Measurements from ENCODE around the gene CFAP410. TPM values are rescaled to one million over a fixed set of nuclear protein-coding genes. Genes with fewer than 3 reads are reported as not detected.

CFAP410 gene
- total and polyA plus RNA-seq, 2 of the 4 experiments (the other 2 are of a cell fraction): 3.8 to 10.3 TPM

DNA sequence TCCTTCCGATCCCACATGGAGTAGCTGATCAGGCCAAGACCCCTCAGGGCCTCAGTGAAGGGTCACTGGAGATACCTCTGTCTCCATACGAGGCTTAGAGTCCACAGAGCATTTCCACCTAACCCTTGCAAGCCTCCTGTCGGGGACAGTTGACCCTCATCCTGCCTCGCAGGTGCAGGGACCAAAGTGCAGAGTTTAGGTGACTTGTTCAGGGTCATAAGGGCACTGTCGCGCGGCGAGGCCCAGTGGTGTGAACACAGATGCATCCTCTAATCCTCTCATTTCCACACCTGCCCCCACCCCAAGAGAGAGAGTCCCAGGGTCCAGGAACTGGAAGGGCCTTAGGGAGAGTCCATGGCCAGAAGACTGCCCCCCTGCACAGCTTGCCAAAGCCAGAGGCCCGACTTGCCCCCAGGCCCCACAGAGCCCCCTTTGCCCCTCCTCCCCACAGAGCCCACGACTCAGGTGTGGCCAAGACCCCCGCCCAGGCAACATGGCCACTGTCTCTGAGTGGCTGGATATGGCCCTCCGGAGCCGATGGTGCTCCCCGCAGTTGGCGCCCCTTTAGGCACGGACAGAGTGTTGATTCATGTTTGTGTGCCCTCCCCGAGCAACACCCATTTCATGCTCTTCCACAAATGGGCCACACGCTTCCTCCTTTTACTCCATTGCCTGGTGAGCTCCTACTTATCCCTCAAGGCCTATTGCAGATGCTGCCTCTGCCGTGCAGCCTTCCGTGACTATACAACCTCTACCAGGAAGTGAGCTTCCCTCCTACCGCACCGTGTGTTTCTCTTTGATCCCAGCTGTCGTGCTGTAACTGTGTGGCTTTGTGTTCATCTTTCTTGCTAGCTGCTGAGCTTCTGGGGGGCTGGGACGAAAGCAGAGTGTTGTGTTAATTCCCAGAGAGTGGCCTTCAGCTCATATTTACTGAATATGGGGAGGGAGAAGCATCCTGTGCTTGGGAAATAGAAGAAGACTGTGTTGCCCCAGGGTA, 15.9 kb upstream of the CFAP410 start:
- TF ChIP-seq BHLHE40 (IDR thresholded peaks at IDR 0.05; ENCODE audit: low read depth, low read length): no peak
- TF ChIP-seq, protein P1, sequence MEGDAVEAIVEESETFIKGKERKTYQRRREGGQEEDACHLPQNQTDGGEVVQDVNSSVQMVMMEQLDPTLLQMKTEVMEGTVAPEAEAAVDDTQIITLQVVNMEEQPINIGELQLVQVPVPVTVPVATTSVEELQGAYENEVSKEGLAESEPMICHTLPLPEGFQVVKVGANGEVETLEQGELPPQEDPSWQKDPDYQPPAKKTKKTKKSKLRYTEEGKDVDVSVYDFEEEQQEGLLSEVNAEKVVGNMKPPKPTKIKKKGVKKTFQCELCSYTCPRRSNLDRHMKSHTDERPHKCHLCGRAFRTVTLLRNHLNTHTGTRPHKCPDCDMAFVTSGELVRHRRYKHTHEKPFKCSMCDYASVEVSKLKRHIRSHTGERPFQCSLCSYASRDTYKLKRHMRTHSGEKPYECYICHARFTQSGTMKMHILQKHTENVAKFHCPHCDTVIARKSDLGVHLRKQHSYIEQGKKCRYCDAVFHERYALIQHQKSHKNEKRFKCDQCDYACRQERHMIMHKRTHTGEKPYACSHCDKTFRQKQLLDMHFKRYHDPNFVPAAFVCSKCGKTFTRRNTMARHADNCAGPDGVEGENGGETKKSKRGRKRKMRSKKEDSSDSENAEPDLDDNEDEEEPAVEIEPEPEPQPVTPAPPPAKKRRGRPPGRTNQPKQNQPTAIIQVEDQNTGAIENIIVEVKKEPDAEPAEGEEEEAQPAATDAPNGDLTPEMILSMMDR (conservative IDR thresholded peaks at IDR 0.05; ENCODE audit: low read depth, low read length): no peak
- TF ChIP-seq NFE2L2 (IDR thresholded peaks at IDR 0.05; ENCODE audit: low read depth, low read length): no peak
- TF ChIP-seq RFX5 (IDR thresholded peaks at IDR 0.05; ENCODE audit: low read depth, low read length): no peak
- no peak for TF ChIP-seq MAZ (IDR thresholded peaks at IDR 0.05; ENCODE audit: borderline replicate concordance, low read depth, low read length)
- TF ChIP-seq, protein P2, sequence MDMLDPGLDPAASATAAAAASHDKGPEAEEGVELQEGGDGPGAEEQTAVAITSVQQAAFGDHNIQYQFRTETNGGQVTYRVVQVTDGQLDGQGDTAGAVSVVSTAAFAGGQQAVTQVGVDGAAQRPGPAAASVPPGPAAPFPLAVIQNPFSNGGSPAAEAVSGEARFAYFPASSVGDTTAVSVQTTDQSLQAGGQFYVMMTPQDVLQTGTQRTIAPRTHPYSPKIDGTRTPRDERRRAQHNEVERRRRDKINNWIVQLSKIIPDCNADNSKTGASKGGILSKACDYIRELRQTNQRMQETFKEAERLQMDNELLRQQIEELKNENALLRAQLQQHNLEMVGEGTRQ (IDR thresholded peaks at IDR 0.05; ENCODE audit: low read depth, low read length): no peak
- TF ChIP-seq MAFK (IDR thresholded peaks at IDR 0.05; ENCODE audit: low read depth, low read length): no peak
- TF ChIP-seq CEBPB (IDR thresholded peaks at IDR 0.05; ENCODE audit: low read depth, low read length): no peak
- no peak for TF ChIP-seq MXI1 (IDR thresholded peaks at IDR 0.05; ENCODE audit: borderline replicate concordance, low read depth, low read length)
- TF ChIP-seq FOS (IDR thresholded peaks at IDR 0.05; ENCODE audit: low read depth, low read length): no peak
- TF ChIP-seq POLR2A (IDR thresholded peaks at IDR 0.05; ENCODE audit: low read depth, low read length): no peak
- TF ChIP-seq RCOR1 (IDR thresholded peaks at IDR 0.05; ENCODE audit: insufficient replicate concordance, low read length): no peak
- TF ChIP-seq, protein P3, sequence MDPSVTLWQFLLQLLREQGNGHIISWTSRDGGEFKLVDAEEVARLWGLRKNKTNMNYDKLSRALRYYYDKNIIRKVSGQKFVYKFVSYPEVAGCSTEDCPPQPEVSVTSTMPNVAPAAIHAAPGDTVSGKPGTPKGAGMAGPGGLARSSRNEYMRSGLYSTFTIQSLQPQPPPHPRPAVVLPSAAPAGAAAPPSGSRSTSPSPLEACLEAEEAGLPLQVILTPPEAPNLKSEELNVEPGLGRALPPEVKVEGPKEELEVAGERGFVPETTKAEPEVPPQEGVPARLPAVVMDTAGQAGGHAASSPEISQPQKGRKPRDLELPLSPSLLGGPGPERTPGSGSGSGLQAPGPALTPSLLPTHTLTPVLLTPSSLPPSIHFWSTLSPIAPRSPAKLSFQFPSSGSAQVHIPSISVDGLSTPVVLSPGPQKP (IDR thresholded peaks at IDR 0.05; ENCODE audit: borderline replicate concordance, low read depth, low read length): no peak
- no peak for TF ChIP-seq CHD1 (IDR thresholded peaks at IDR 0.05; ENCODE audit: low read depth, low read length)
- peaks cover 33% of the 10 kb centered on the region for H3K27me3 ChIP-seq (ENCODE audit: control insufficient read depth, insufficient read depth, low read length)
- no peak overlapping the region for H3K4me3 ChIP-seq (ENCODE audit: insufficient read depth, low read depth, low read length)
- H3K56ac ChIP-seq (ENCODE audit: extremely low read depth, insufficient read depth, low read length): no peak overlapping the region
- H4K91ac ChIP-seq (ENCODE audit: insufficient read depth, low read depth, low read length): no peak overlapping the region
- in situ Hi-C loops (cut with MboI; ENCODE audit: low sequenced_read_pairs): no loop called here
- no TSS peak for BruUV-seq (replicated peaks)
- no peaks in the 10 kb centered on the region for H3K36me3 ChIP-seq (ENCODE audit: control insufficient read depth, insufficient read depth, low read length)
- H2BK5ac ChIP-seq (ENCODE audit: low read depth, low read length, poor library complexity, severe bottlenecking): no peak overlapping the region
- no peak overlapping the region for H3K4me2 ChIP-seq (ENCODE audit: low read depth, low read length)
- no peak overlapping the region for H3K27ac ChIP-seq (ENCODE audit: insufficient read depth, low read length)
- H4K5ac ChIP-seq (ENCODE audit: low read depth, low read length): no peak overlapping the region
- H3K4ac ChIP-seq (ENCODE audit: low read depth, low read length): no peak overlapping the region
- H3K9me1 ChIP-seq (ENCODE audit: insufficient read depth, low read length): no peaks in the 10 kb centered on the region
- no peak for ATAC-seq (ENCODE audit: low read depth)
- 68% methylated on average over 7 of the region's 24 CpGs; no CpG with 5 or more reads in 1 of the 2 experiments for WGBS, 2 experiments (ENCODE audit: extremely low coverage in 2 of 2, insufficient read length in 1 of 2)
- H4K20me1 ChIP-seq (ENCODE audit: insufficient read depth, low read length): no peaks in the 10 kb centered on the region
- intact Hi-C loops (cut with micrococcal nuclease): no loop called here
- no peak overlapping the region for H3K18ac ChIP-seq (ENCODE audit: low read depth, low read length)
- dilution Hi-C loops (cut with HindIII; ENCODE audit: low sequenced_read_pairs, unreplicated experiment): no loop called here
- H2BK120ac ChIP-seq (ENCODE audit: low read depth, low read length): no peak overlapping the region
- H2AK5ac ChIP-seq (ENCODE audit: low read depth, low read length): no peak overlapping the region
- no peak overlapping the region for H2BK20ac ChIP-seq (ENCODE audit: low read depth, low read length)
- H4K8ac ChIP-seq (ENCODE audit: low read depth in 2 of 2, low read length in 2 of 2): no peak overlapping the region
- H3K23ac ChIP-seq (ENCODE audit: low read depth, low read length): no peak overlapping the region
- H3K9me3 ChIP-seq (ENCODE audit: control insufficient read depth, insufficient read depth, low read length): peaks cover 3% of the 10 kb centered on the region
- H3K79me1 ChIP-seq (ENCODE audit: low read depth in 1 of 2, low read length in 2 of 2): no peaks in the 10 kb centered on the region
- POLR2A ChIA-PET (ENCODE audit: unreplicated experiment): no interaction called here
- peak overlapping the region; percentile 13 for H2AK9ac ChIP-seq (replicated peaks; ENCODE audit: low read depth, low read length, poor library complexity)
- no peak overlapping the region for H2AFZ ChIP-seq (replicated peaks; ENCODE audit: low read length, poor library complexity)
- CTCF ChIA-PET: no interaction called here
- H3K9ac ChIP-seq (ENCODE audit: low read depth, low read length): no peak overlapping the region
- H2BK15ac ChIP-seq (ENCODE audit: low read depth, low read length): no peak overlapping the region
- no peaks in the 10 kb centered on the region for H3K4me1 ChIP-seq (ENCODE audit: control insufficient read depth, insufficient read depth, low read length)
- DNase-seq: no peak
- no peak overlapping the region for H3K14ac ChIP-seq (replicated peaks; ENCODE audit: low read depth, low read length)
